HEK293 (cell line): ENCODE results near the gene HIPK2.

Source experiments
- CTCF ChIA-PET: fragments of 350-600 bp; formaldehyde crosslinking; extraction: SDS; loops from one replicate; lab custom pipeline; 2021; ENCODE audit warnings: antibody characterized with exemption; lab: Yijun Ruan, JAX
- POLR2A ChIA-PET: fragments of 300-600 bp; formaldehyde crosslinking; extraction: SDS; loops from one replicate; lab custom pipeline; 2020; ENCODE audit warnings: antibody characterized with exemption, inconsistent platforms; lab: Yijun Ruan, JAX
- H3K27ac ChIP-seq: fragments of 200-500 bp; sonication (Bioruptor generic); 2 replicates; pipeline ENCODE4 v1.5.1; 2014; ENCODE audit warnings: low read depth, low read length, control low read depth, inconsistent platforms; ENCODE audit errors: extremely low read depth
- H3K36me3 ChIP-seq, 2 experiments: fragments of 200-500 bp in 1 of 2; sonication (Bioruptor generic) in 1 of 2; 1 replicate in 1 of 2; 2 replicates in 1 of 2; pipeline ENCODE4 v1.5.1; 2014 to 2017; ENCODE audit warnings: inconsistent platforms in 2 of 2, low read length in 2 of 2; ENCODE audit not compliant: control insufficient read depth in 2 of 2, insufficient read depth in 1 of 2
- H3K4me1 ChIP-seq: fragments of 200-500 bp; sonication (Bioruptor generic); 2 replicates; pipeline ENCODE4 v1.5.1; 2014; ENCODE audit warnings: mild to moderate bottlenecking, low read length, inconsistent platforms; ENCODE audit not compliant: control insufficient read depth, insufficient read depth
- H3K4me3 ChIP-seq: 2 replicates; pipeline ENCODE4 v1.5.1; 2011; ENCODE audit warnings: low read depth, mild to moderate bottlenecking, control low read depth, low read length, moderate library complexity
- H3K9me3 ChIP-seq: fragments of 200-500 bp; sonication (Bioruptor generic); 2 replicates; pipeline ENCODE4 v1.5.1; 2014; ENCODE audit warnings: low read depth, low read length, inconsistent platforms; ENCODE audit not compliant: control insufficient read depth, insufficient read depth
- HOXA7 ChIP-seq: sonication (generic); formaldehyde crosslinking; IDR thresholded peaks from 2 replicates; pipeline ENCODE4 v1.8.1; 2022; ENCODE audit warnings: missing genetic modification reagents, borderline replicate concordance
- IKZF3 ChIP-seq: fragments of 450-650 bp; IDR thresholded peaks from 2 replicates; pipeline ENCODE4 v1.5.0; 2018; ENCODE audit warnings: missing biosample characterization, mild to moderate bottlenecking, missing genetic modification characterization, moderate library complexity
- MEIS1 ChIP-seq: sonication (generic); formaldehyde crosslinking; IDR thresholded peaks from 2 replicates; pipeline ENCODE4 v1.8.1; 2022; ENCODE audit warnings: missing genetic modification reagents, mild to moderate bottlenecking, borderline replicate concordance
- SCRT2 ChIP-seq: fragments of 450-650 bp; formaldehyde crosslinking; IDR thresholded peaks from 2 replicates; pipeline ENCODE4 v1.5.1; 2016; ENCODE audit warnings: missing biosample characterization, missing genetic modification characterization
- SP3 ChIP-seq: fragments of 450-650 bp; formaldehyde crosslinking; IDR thresholded peaks from 2 replicates; pipeline ENCODE4 v1.5.1; 2016; ENCODE audit warnings: missing biosample characterization, missing genetic modification characterization
- ZBTB48 ChIP-seq: fragments of 450-650 bp; formaldehyde crosslinking; IDR thresholded peaks from 2 replicates; pipeline ENCODE4 v1.5.1; 2016; ENCODE audit warnings: missing biosample characterization, missing genetic modification characterization
- ZBTB8A ChIP-seq: fragments of 450-650 bp; formaldehyde crosslinking; IDR thresholded peaks from 2 replicates; pipeline ENCODE4 v1.5.1; 2016; ENCODE audit warnings: missing biosample characterization, missing genetic modification characterization
- ZFP3 ChIP-seq: fragments of 450-650 bp; formaldehyde crosslinking; IDR thresholded peaks from 2 replicates; pipeline ENCODE4 v1.5.1; 2016; ENCODE audit warnings: low read depth, missing biosample characterization, missing genetic modification characterization
- ZNF121 ChIP-seq: fragments of 450-650 bp; formaldehyde crosslinking; IDR thresholded peaks from 2 replicates; pipeline ENCODE4 v1.5.1; 2016; ENCODE audit warnings: missing biosample characterization, missing genetic modification characterization
- ZNF146 ChIP-seq: fragments of 450-650 bp; formaldehyde crosslinking; IDR thresholded peaks from 2 replicates; pipeline ENCODE4 v1.5.1; 2016; ENCODE audit warnings: missing biosample characterization, missing genetic modification characterization
- ZNF174 ChIP-seq: fragments of 450-650 bp; formaldehyde crosslinking; IDR thresholded peaks from 2 replicates; pipeline ENCODE4 v1.5.0; 2017; ENCODE audit warnings: missing biosample characterization, mild to moderate bottlenecking, missing genetic modification characterization
- ZNF2 ChIP-seq: fragments of 450-650 bp; formaldehyde crosslinking; IDR thresholded peaks from 2 replicates; pipeline ENCODE4 v1.5.1; 2016; ENCODE audit warnings: missing biosample characterization, missing genetic modification characterization
- ZNF223 ChIP-seq: fragments of 450-650 bp; formaldehyde crosslinking; IDR thresholded peaks from 2 replicates; pipeline ENCODE4 v1.5.1; 2016; ENCODE audit warnings: missing biosample characterization, missing genetic modification characterization
- ZNF274 ChIP-seq, 2 experiments: fragments of 200-500 bp in 1 of 2; fragments of 450-650 bp in 1 of 2; sonication (Bioruptor generic) in 1 of 2; formaldehyde crosslinking in 1 of 2; IDR thresholded peaks; 2 replicates each; pipeline versions ENCODE4 v1.5.1 to v1.6.1; 2014 to 2016; ENCODE audit warnings: borderline replicate concordance in 1 of 2, inconsistent platforms in 1 of 2, low read length in 1 of 2, missing biosample characterization in 1 of 2, missing genetic modification characterization in 1 of 2
- ZNF37A ChIP-seq: fragments of 450-650 bp; IDR thresholded peaks from 2 replicates; pipeline ENCODE4 v1.5.1; 2018; ENCODE audit warnings: missing biosample characterization, missing genetic modification characterization
- ZNF416 ChIP-seq: fragments of 450-650 bp; formaldehyde crosslinking; IDR thresholded peaks from 2 replicates; pipeline ENCODE4 v1.5.1; 2016; ENCODE audit warnings: missing biosample characterization, missing genetic modification characterization
- ZNF473 ChIP-seq: fragments of 450-650 bp; formaldehyde crosslinking; IDR thresholded peaks from 2 replicates; pipeline ENCODE4 v1.5.1; 2017; ENCODE audit warnings: missing biosample characterization, missing genetic modification characterization
- ZNF48 ChIP-seq: fragments of 450-650 bp; formaldehyde crosslinking; IDR thresholded peaks from 2 replicates; pipeline ENCODE4 v1.5.1; 2016; ENCODE audit warnings: missing biosample characterization, missing genetic modification characterization
- ZNF549 ChIP-seq: fragments of 450-650 bp; IDR thresholded peaks from 2 replicates; pipeline ENCODE4 v1.5.1; 2018; ENCODE audit warnings: missing biosample characterization, missing genetic modification characterization, mild to moderate bottlenecking, inconsistent platforms, moderate library complexity
- ZNF558 ChIP-seq: fragments of 450-650 bp; formaldehyde crosslinking; IDR thresholded peaks from 2 replicates; pipeline ENCODE4 v1.5.1; 2016; ENCODE audit warnings: missing biosample characterization, missing genetic modification characterization
- ZNF660 ChIP-seq: fragments of 450-650 bp; IDR thresholded peaks from 2 replicates; pipeline ENCODE4 v1.5.1; 2018; ENCODE audit warnings: missing biosample characterization, mild to moderate bottlenecking, missing genetic modification characterization
- ZNF701 ChIP-seq: fragments of 450-650 bp; formaldehyde crosslinking; IDR thresholded peaks from 2 replicates; pipeline ENCODE4 v1.5.1; 2016; ENCODE audit warnings: missing biosample characterization, missing genetic modification characterization
- ZNF792 ChIP-seq: fragments of 450-650 bp; formaldehyde crosslinking; IDR thresholded peaks from 2 replicates; pipeline ENCODE4 v1.5.1; 2016; ENCODE audit warnings: missing biosample characterization, missing genetic modification characterization
- ZSCAN30 ChIP-seq: fragments of 450-650 bp; IDR thresholded peaks from 2 replicates; pipeline ENCODE4 v1.5.1; 2018; ENCODE audit warnings: missing biosample characterization, mild to moderate bottlenecking, missing genetic modification characterization, moderate library complexity
- TF ChIP-seq, protein P1 (sequence below): fragments of 450-650 bp; formaldehyde crosslinking; IDR thresholded peaks from 2 replicates; pipeline ENCODE4 v1.5.1; 2016; ENCODE audit warnings: missing biosample characterization, missing genetic modification characterization
- TF ChIP-seq, protein P2 (sequence below): fragments of 450-650 bp; formaldehyde crosslinking; IDR thresholded peaks from 2 replicates; pipeline ENCODE4 v1.5.1; 2016; ENCODE audit warnings: missing biosample characterization, missing genetic modification characterization
- TF ChIP-seq, protein P3 (sequence below): fragments of 450-650 bp; formaldehyde crosslinking; IDR thresholded peaks from 2 replicates; pipeline ENCODE4 v1.5.1; 2016; ENCODE audit warnings: missing biosample characterization, missing genetic modification characterization
- TF ChIP-seq, protein P4 (sequence below): fragments of 450-650 bp; formaldehyde crosslinking; IDR thresholded peaks from 2 replicates; pipeline ENCODE4 v1.5.1; 2017; ENCODE audit warnings: missing biosample characterization, missing genetic modification characterization

The HIPK2 gene

DNA sequence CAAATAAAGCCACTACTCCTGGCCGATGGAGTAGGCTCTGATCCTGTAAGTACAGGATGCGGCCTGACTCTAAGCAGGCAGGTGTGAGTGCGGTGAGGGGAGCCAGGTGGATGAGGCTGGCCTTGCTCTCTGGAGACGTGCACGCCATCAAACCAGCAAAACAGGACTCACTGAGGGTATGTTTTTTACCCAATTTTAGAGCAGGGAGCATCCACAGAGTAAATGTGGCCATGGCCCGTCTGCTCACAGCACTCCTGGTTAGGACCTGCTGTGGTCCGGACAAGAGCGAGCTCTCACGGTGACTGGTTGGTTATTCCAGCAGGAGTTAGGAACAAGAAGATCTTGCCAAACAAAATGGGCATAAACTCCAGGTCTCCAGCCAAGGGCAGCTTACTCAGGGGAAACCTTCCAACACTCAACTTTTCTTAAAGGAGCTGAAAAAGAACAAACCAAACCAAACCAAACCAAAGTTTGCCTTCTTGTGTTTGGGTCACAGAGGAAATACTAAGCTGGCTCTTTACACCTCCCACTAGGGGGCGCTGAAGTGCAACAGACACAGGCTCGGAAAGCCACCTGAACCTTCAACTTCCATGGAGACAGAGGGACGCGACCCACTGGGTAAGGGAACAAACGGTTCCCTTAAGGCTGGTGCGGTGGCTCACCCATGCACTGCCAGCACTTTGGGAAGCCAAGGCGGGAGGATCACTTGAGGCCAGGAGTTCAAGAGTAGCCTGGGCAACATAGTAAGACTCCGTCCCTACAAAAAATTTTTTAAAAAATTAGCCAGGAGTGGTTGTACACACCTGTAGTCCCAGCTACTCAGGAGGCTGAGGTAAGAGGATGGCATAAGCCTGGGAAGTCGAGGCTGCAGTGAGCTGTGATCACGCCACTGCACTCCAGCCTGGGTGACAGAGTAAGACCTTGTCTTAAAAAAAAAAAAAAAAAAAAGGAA is 131.9 kb downstream of the HIPK2 start (continued):
- TF ChIP-seq ZNF274 (IDR thresholded peaks at IDR 0.05; ENCODE audit: low read length): no peak
- no peak for TF ChIP-seq ZNF274 (tag by site-specific recombination; IDR thresholded peaks at IDR 0.05; ENCODE audit: borderline replicate concordance)
- no peak for TF ChIP-seq ZFP3 (tag by site-specific recombination)
- TF ChIP-seq ZNF2 (tag by site-specific recombination): peak; percentile 42; the same call in 1 of the 2 replicates
- no peak for TF ChIP-seq ZNF558 (tag by site-specific recombination)
- 0 out of 2 replicates have a peak, but pooled peaks have one; percentile 48 for TF ChIP-seq ZNF660 (tag by site-specific recombination)
- TF ChIP-seq ZBTB48 (tag by site-specific recombination): peak; percentile 51; the same call in 1 of the 2 replicates
- no peak for TF ChIP-seq ZNF701 (tag by site-specific recombination)
- TF ChIP-seq ZNF174 (tag by site-specific recombination): no peak
- TF ChIP-seq ZSCAN30: peak; percentile 13; the same call in 1 of the 2 replicates
- TF ChIP-seq, protein P1, sequence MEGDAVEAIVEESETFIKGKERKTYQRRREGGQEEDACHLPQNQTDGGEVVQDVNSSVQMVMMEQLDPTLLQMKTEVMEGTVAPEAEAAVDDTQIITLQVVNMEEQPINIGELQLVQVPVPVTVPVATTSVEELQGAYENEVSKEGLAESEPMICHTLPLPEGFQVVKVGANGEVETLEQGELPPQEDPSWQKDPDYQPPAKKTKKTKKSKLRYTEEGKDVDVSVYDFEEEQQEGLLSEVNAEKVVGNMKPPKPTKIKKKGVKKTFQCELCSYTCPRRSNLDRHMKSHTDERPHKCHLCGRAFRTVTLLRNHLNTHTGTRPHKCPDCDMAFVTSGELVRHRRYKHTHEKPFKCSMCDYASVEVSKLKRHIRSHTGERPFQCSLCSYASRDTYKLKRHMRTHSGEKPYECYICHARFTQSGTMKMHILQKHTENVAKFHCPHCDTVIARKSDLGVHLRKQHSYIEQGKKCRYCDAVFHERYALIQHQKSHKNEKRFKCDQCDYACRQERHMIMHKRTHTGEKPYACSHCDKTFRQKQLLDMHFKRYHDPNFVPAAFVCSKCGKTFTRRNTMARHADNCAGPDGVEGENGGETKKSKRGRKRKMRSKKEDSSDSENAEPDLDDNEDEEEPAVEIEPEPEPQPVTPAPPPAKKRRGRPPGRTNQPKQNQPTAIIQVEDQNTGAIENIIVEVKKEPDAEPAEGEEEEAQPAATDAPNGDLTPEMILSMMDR (tag by site-specific recombination): peak; percentile 81
- TF ChIP-seq ZNF792 (tag by site-specific recombination): no peak
- TF ChIP-seq, protein P2, sequence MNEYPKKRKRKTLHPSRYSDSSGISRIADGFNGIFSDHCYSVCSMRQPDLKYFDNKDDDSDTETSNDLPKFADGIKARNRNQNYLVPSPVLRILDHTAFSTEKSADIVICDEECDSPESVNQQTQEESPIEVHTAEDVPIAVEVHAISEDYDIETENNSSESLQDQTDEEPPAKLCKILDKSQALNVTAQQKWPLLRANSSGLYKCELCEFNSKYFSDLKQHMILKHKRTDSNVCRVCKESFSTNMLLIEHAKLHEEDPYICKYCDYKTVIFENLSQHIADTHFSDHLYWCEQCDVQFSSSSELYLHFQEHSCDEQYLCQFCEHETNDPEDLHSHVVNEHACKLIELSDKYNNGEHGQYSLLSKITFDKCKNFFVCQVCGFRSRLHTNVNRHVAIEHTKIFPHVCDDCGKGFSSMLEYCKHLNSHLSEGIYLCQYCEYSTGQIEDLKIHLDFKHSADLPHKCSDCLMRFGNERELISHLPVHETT (tag by site-specific recombination): no peak
- no peak for TF ChIP-seq ZNF48 (tag by site-specific recombination)
- TF ChIP-seq, protein P3, sequence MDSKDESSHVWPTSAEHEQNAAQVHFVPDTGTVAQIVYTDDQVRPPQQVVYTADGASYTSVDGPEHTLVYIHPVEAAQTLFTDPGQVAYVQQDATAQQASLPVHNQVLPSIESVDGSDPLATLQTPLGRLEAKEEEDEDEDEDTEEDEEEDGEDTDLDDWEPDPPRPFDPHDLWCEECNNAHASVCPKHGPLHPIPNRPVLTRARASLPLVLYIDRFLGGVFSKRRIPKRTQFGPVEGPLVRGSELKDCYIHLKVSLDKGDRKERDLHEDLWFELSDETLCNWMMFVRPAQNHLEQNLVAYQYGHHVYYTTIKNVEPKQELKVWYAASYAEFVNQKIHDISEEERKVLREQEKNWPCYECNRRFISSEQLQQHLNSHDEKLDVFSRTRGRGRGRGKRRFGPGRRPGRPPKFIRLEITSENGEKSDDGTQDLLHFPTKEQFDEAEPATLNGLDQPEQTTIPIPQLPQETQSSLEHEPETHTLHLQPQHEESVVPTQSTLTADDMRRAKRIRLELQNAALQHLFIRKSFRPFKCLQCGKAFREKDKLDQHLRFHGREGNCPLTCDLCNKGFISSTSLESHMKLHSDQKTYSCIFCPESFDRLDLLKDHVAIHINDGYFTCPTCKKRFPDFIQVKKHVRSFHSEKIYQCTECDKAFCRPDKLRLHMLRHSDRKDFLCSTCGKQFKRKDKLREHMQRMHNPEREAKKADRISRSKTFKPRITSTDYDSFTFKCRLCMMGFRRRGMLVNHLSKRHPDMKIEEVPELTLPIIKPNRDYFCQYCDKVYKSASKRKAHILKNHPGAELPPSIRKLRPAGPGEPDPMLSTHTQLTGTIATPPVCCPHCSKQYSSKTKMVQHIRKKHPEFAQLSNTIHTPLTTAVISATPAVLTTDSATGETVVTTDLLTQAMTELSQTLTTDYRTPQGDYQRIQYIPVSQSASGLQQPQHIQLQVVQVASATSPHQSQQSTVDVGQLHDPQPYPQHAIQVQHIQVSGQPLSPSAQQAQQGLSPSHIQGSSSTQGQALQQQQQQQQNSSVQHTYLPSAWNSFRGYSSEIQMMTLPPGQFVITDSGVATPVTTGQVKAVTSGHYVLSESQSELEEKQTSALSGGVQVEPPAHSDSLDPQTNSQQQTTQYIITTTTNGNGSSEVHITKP (tag by site-specific recombination): no peak

- no peak overlapping the region for H3K4me3 ChIP-seq
- no peaks in the 10 kb centered on the region for H3K9me3 ChIP-seq
- peaks cover 0 to 9% of the 10 kb centered on the region in 2 experiments; a peak in 1 of 3 replicates for H3K36me3 ChIP-seq
- no peaks in the 10 kb centered on the region for H3K4me1 ChIP-seq
- H3K27ac ChIP-seq: no peak overlapping the region
- CTCF ChIA-PET: interaction anchor here (1.6 to 4.4 kb wide), 4 partner anchors 12 to 358 kb away, joined by 8 to 62 read pairs (median 19); no protein-coding TSS in a partner anchor
- POLR2A ChIA-PET: no interaction called here
- TF ChIP-seq SCRT2 (tag by site-specific recombination) (no peak), MEIS1 (CRISPR knock-in tag) (no peak), ZNF416 (tag by site-specific recombination) (no peak), ZNF37A (tag by site-specific recombination) (no peak), ZBTB8A (no peak), HOXA7 (no peak), ZNF121 (tag by site-specific recombination) (no peak), ZNF473 (tag by site-specific recombination) (no peak), SP3 (tag by site-specific recombination) (no peak), ZNF549 (tag by site-specific recombination) (no peak), IKZF3 (tag by site-specific recombination) (no peak), ZNF48 (tag by site-specific recombination) (no peak), ZNF146 (tag by site-specific recombination) (no peak), ZNF223 (tag by site-specific recombination) (no peak)
- TF ChIP-seq, protein P4, sequence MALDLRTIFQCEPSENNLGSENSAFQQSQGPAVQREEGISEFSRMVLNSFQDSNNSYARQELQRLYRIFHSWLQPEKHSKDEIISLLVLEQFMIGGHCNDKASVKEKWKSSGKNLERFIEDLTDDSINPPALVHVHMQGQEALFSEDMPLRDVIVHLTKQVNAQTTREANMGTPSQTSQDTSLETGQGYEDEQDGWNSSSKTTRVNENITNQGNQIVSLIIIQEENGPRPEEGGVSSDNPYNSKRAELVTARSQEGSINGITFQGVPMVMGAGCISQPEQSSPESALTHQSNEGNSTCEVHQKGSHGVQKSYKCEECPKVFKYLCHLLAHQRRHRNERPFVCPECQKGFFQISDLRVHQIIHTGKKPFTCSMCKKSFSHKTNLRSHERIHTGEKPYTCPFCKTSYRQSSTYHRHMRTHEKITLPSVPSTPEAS: no peak
These were observed 133.7 kb downstream of the HIPK2 start for GRCh38 chr7:139643951-139644585.
